HEK293 (cell line): ENCODE data around the gene SIRPB2.

ENCODE experiments used
- MYNN ChIP-seq: fragments of 450-650 bp; formaldehyde crosslinking; IDR thresholded peaks from 2 replicates; pipeline ENCODE4 v1.5.1; 2016; ENCODE audit warnings: missing biosample characterization, missing genetic modification characterization, borderline replicate concordance
- ZBTB49 ChIP-seq: fragments of 450-650 bp; formaldehyde crosslinking; IDR thresholded peaks from 2 replicates; pipeline ENCODE4 v1.5.1; 2016; ENCODE audit warnings: missing biosample characterization, missing genetic modification characterization, low read depth
- ZNF112 ChIP-seq: fragments of 450-650 bp; formaldehyde crosslinking; IDR thresholded peaks from 2 replicates; pipeline ENCODE4 v1.5.0; 2017; ENCODE audit warnings: missing biosample characterization, missing genetic modification characterization
- ZNF114 ChIP-seq: fragments of 450-650 bp; formaldehyde crosslinking; IDR thresholded peaks from 2 replicates; pipeline ENCODE4 v1.5.0; 2017; ENCODE audit warnings: missing biosample characterization, missing genetic modification characterization
- ZNF146 ChIP-seq: fragments of 450-650 bp; formaldehyde crosslinking; IDR thresholded peaks from 2 replicates; pipeline ENCODE4 v1.5.1; 2016; ENCODE audit warnings: missing biosample characterization, missing genetic modification characterization
- ZNF274 ChIP-seq, 2 experiments: fragments of 200-500 bp in 1 of 2; fragments of 450-650 bp in 1 of 2; sonication (Bioruptor generic) in 1 of 2; formaldehyde crosslinking in 1 of 2; IDR thresholded peaks; 2 replicates each; pipeline versions ENCODE4 v1.5.1 to v1.6.1; 2014 to 2016; ENCODE audit warnings: borderline replicate concordance in 1 of 2, inconsistent platforms in 1 of 2, low read length in 1 of 2, missing biosample characterization in 1 of 2, missing genetic modification characterization in 1 of 2
- ZNF324 ChIP-seq: fragments of 450-650 bp; formaldehyde crosslinking; IDR thresholded peaks from 2 replicates; pipeline ENCODE4 v1.5.1; 2016; ENCODE audit warnings: missing biosample characterization, missing genetic modification characterization
- ZNF350 ChIP-seq: fragments of 450-650 bp; formaldehyde crosslinking; IDR thresholded peaks from 2 replicates; pipeline ENCODE4 v1.5.0; 2017; ENCODE audit warnings: missing biosample characterization, mild to moderate bottlenecking, missing genetic modification characterization
- ZNF501 ChIP-seq: fragments of 450-650 bp; formaldehyde crosslinking; IDR thresholded peaks from 2 replicates; pipeline ENCODE4 v1.5.1; 2016; ENCODE audit warnings: missing biosample characterization, missing genetic modification characterization
- ZNF670 ChIP-seq: fragments of 450-650 bp; formaldehyde crosslinking; IDR thresholded peaks from 2 replicates; pipeline ENCODE4 v1.5.1; 2016; ENCODE audit warnings: missing biosample characterization, missing genetic modification characterization, low read depth
- ZNF830 ChIP-seq: fragments of 450-650 bp; IDR thresholded peaks from 2 replicates; pipeline ENCODE4 v1.5.0; 2018; ENCODE audit warnings: missing biosample characterization, missing genetic modification characterization, low read depth, mild to moderate bottlenecking, moderate library complexity
- TF ChIP-seq, protein P1 (sequence below): fragments of 450-650 bp; formaldehyde crosslinking; IDR thresholded peaks from 2 replicates; pipeline ENCODE4 v1.5.1; 2016; ENCODE audit warnings: missing biosample characterization, missing genetic modification characterization

DNA sequence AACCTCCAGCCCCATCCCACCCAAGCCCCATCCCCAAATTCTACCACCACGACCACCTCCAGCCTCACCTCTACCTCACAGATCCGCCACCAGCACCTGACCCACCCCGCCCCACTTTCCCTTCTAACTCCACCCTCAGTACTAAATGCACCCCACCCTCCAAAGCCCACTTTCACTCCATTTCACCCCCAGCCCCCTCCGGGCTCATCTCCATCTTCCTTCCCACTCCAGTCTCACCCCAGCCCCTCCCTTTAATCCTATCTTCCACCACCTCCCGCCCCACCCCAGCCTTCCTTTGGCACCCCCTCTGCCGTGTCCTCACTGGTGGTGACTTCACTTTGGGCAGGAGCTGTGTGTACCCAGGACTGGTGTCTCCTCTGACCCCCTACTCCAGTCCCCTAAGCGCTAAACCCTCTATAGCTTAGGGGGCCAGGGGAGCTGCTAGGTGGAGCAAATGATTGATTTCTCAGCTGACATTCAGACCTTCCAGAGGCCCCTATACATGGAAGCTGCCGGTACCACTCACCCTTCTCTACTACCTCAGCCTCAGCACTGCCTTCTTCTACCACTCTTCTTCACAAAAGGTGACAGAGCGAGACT is 21.8 kb downstream of the SIRPB2 start:
- TF ChIP-seq, protein P1, sequence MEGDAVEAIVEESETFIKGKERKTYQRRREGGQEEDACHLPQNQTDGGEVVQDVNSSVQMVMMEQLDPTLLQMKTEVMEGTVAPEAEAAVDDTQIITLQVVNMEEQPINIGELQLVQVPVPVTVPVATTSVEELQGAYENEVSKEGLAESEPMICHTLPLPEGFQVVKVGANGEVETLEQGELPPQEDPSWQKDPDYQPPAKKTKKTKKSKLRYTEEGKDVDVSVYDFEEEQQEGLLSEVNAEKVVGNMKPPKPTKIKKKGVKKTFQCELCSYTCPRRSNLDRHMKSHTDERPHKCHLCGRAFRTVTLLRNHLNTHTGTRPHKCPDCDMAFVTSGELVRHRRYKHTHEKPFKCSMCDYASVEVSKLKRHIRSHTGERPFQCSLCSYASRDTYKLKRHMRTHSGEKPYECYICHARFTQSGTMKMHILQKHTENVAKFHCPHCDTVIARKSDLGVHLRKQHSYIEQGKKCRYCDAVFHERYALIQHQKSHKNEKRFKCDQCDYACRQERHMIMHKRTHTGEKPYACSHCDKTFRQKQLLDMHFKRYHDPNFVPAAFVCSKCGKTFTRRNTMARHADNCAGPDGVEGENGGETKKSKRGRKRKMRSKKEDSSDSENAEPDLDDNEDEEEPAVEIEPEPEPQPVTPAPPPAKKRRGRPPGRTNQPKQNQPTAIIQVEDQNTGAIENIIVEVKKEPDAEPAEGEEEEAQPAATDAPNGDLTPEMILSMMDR (tag by site-specific recombination): no peak
- no peak for TF ChIP-seq ZNF501
- TF ChIP-seq ZNF112: no peak
- no peak for TF ChIP-seq ZNF274 (IDR thresholded peaks at IDR 0.05; ENCODE audit: low read length)
- TF ChIP-seq ZNF274 (tag by site-specific recombination; IDR thresholded peaks at IDR 0.05; ENCODE audit: borderline replicate concordance): no peak
- no peak for TF ChIP-seq ZNF670 (tag by site-specific recombination)
- no peak for TF ChIP-seq ZNF830 (tag by site-specific recombination)
- no peak for TF ChIP-seq ZNF350 (tag by site-specific recombination)
- no peak for TF ChIP-seq ZBTB49 (tag by site-specific recombination)
- no peak for TF ChIP-seq ZNF324 (tag by site-specific recombination)
- no peak for TF ChIP-seq ZNF114 (tag by site-specific recombination)
- no peak for TF ChIP-seq MYNN
- TF ChIP-seq ZNF146 (tag by site-specific recombination): no peak
